H9 (cell line): ENCODE results near the gene NRP1. TPM values are rescaled to one million over a fixed set of nuclear protein-coding genes. Genes with fewer than 3 reads are reported as not detected.

ENCODE experiments used
- DNase-seq: peaks from one replicate; pipeline ENCODE4 v3.0.0-alpha.2; 2017
- H2AFZ ChIP-seq: one replicate; pipeline ENCODE4 v1.6.1; 2013; ENCODE audit warnings: mild to moderate bottlenecking, low read length, control low read depth, moderate library complexity
- H2AK5ac ChIP-seq: 2 replicates; pipeline ENCODE4 v1.6.1; 2013; ENCODE audit warnings: low read length, control low read depth, mixed read lengths; ENCODE audit not compliant: insufficient read length
- H2BK120ac ChIP-seq: one replicate; pipeline ENCODE4 v1.6.1; 2013; ENCODE audit warnings: low read depth, mild to moderate bottlenecking, low read length, control low read depth, inconsistent platforms; ENCODE audit not compliant: poor library complexity, severe bottlenecking
- H2BK12ac ChIP-seq: 2 replicates; pipeline ENCODE4 v1.6.1; 2013; ENCODE audit warnings: low read length, control low read depth, mixed read lengths, low read depth; ENCODE audit not compliant: insufficient read length
- H2BK15ac ChIP-seq: 2 replicates; pipeline ENCODE4 v1.6.1; 2013; ENCODE audit warnings: low read depth, low read length, control low read depth
- H2BK20ac ChIP-seq: one replicate; pipeline ENCODE4 v1.6.1; 2013; ENCODE audit warnings: low read depth, mild to moderate bottlenecking, low read length, control low read depth, inconsistent platforms; ENCODE audit not compliant: poor library complexity, severe bottlenecking
- H2BK5ac ChIP-seq: 2 replicates; pipeline ENCODE4 v1.6.1; 2013; ENCODE audit warnings: low read length, control low read depth, mixed read lengths; ENCODE audit not compliant: insufficient read length
- H3K14ac ChIP-seq: 2 replicates; pipeline ENCODE4 v1.6.1; 2013; ENCODE audit warnings: low read length, control low read depth; ENCODE audit not compliant: insufficient read depth
- H3K18ac ChIP-seq: 2 replicates; pipeline ENCODE4 v1.6.1; 2013; ENCODE audit warnings: low read depth, mild to moderate bottlenecking, mixed read lengths, low read length, control low read depth; ENCODE audit not compliant: insufficient read length
- H3K23ac ChIP-seq: 2 replicates; pipeline ENCODE4 v1.6.1; 2013; ENCODE audit warnings: low read length, control low read depth, mixed read lengths, low read depth; ENCODE audit not compliant: insufficient read length
- H3K23me2 ChIP-seq: 2 replicates; pipeline ENCODE4 v1.6.1; 2013; ENCODE audit warnings: low read depth, mild to moderate bottlenecking, mixed read lengths, low read length, control low read depth; ENCODE audit not compliant: insufficient read length, poor library complexity, severe bottlenecking
- H3K27ac ChIP-seq: 2 replicates; pipeline ENCODE4 v1.5.1; 2013; ENCODE audit warnings: low read length, control low read depth, mixed read lengths, low read depth; ENCODE audit not compliant: insufficient read length
- H3K27me3 ChIP-seq: 2 replicates; pipeline ENCODE4 v1.6.1; 2013; ENCODE audit warnings: low read length, control low read depth, inconsistent platforms; ENCODE audit not compliant: insufficient read depth
- H3K4ac ChIP-seq: 2 replicates; pipeline ENCODE4 v1.6.1; 2013; ENCODE audit warnings: low read depth, mild to moderate bottlenecking, control low read depth, inconsistent platforms, low read length, moderate library complexity
- H3K4me1 ChIP-seq: 2 replicates; pipeline ENCODE4 v1.6.1; 2013; ENCODE audit warnings: low read length, control low read depth, inconsistent platforms; ENCODE audit not compliant: insufficient read depth
- H3K4me2 ChIP-seq: 2 replicates; pipeline ENCODE4 v1.6.1; 2013; ENCODE audit warnings: low read length, control low read depth, mixed read lengths; ENCODE audit not compliant: insufficient read length, insufficient read depth
- H3K56ac ChIP-seq: 2 replicates; pipeline ENCODE4 v1.6.1; 2013; ENCODE audit warnings: low read depth, mild to moderate bottlenecking, mixed read lengths, low read length, control low read depth; ENCODE audit not compliant: insufficient read length
- H3K79me1 ChIP-seq: 2 replicates; pipeline ENCODE4 v1.6.1; 2013; ENCODE audit warnings: low read depth, mild to moderate bottlenecking, moderate library complexity, low read length, control low read depth, inconsistent platforms; ENCODE audit not compliant: insufficient read depth, poor library complexity, severe bottlenecking
- H3K79me2 ChIP-seq: 2 replicates; pipeline ENCODE4 v1.6.1; 2013; ENCODE audit warnings: low read length, control low read depth, inconsistent platforms; ENCODE audit not compliant: insufficient read depth
- H3K9ac ChIP-seq: 2 replicates; pipeline ENCODE4 v1.6.1; 2013; ENCODE audit warnings: low read length, control low read depth, mixed read lengths; ENCODE audit not compliant: insufficient read length; ENCODE audit errors: extremely low read depth
- H3K9me3 ChIP-seq: one replicate; pipeline ENCODE4 v1.6.1; 2013; ENCODE audit warnings: low read depth, low read length, inconsistent platforms; ENCODE audit not compliant: control insufficient read depth
- H3T11ph ChIP-seq: one replicate; pipeline ENCODE4 v1.6.1; 2013; ENCODE audit warnings: mild to moderate bottlenecking, low read length, control low read depth, inconsistent platforms
- H4K20me1 ChIP-seq: one replicate; pipeline ENCODE4 v1.6.1; 2013; ENCODE audit not compliant: control insufficient read depth, insufficient read length, insufficient read depth
- H4K5ac ChIP-seq: 2 replicates; pipeline ENCODE4 v1.6.1; 2013; ENCODE audit warnings: low read depth, mild to moderate bottlenecking, mixed read lengths, low read length, control low read depth; ENCODE audit not compliant: insufficient read length
- H4K8ac ChIP-seq: replicated peaks from 2 replicates; pipeline ENCODE4 v1.6.1; 2013; ENCODE audit warnings: low read length, control low read depth, mixed read lengths, low read depth; ENCODE audit not compliant: insufficient read length
- H4K91ac ChIP-seq: 2 replicates; pipeline ENCODE4 v1.6.1; 2013; ENCODE audit warnings: low read depth, mild to moderate bottlenecking, moderate library complexity, mixed read lengths, low read length, control low read depth; ENCODE audit not compliant: insufficient read length
- H3K27ac Mint-ChIP-seq, 3 experiments: 2 replicates in 2 of 3; 3 replicates in 1 of 3; pipeline ENCODE4 v1.8.0; 2020 to 2021; ENCODE audit warnings: mixed read lengths in 3 of 3, mild to moderate bottlenecking in 1 of 3, moderate library complexity in 1 of 3
- H3K27me3 Mint-ChIP-seq: 2 replicates; pipeline ENCODE4 v1.8.0; 2021; ENCODE audit warnings: low read depth, mild to moderate bottlenecking, moderate library complexity, mixed read lengths
- H3K36me3 Mint-ChIP-seq, 3 experiments: 2 replicates in 2 of 3; 3 replicates in 1 of 3; pipeline ENCODE4 v1.8.0; 2020 to 2021; ENCODE audit warnings: low read depth in 3 of 3, mixed read lengths in 3 of 3; ENCODE audit not compliant: insufficient read depth in 1 of 3
- H3K4me1 Mint-ChIP-seq, 2 experiments: 2 replicates each; pipeline ENCODE4 v1.8.0; 2020; ENCODE audit warnings: mixed read lengths in 2 of 2
- H3K4me3 Mint-ChIP-seq, 2 experiments: 2 replicates in 1 of 2; 3 replicates in 1 of 2; pipeline ENCODE4 v1.8.0; 2020 to 2021; ENCODE audit warnings: mild to moderate bottlenecking in 2 of 2, mixed read lengths in 2 of 2, moderate library complexity in 1 of 2
- H3K9me3 Mint-ChIP-seq, 2 experiments: 2 replicates in 1 of 2; 3 replicates in 1 of 2; pipeline ENCODE4 v1.8.0; 2020; ENCODE audit warnings: mild to moderate bottlenecking in 2 of 2, mixed read lengths in 2 of 2, moderate library complexity in 1 of 2
- WGBS: extraction: QIAGEN DNeasy Blood & Tissue Kit; methylation state at CpG from one replicate; pipeline ENCODE4 v1.1.7; 2013; ENCODE audit warnings: missing lambda C conversion rate, low lambda C conversion rate, mixed read lengths; ENCODE audit not compliant: insufficient read length; ENCODE audit errors: extremely low coverage; 5-methylcytosine and 5-hydroxymethylcytosine counted together
- total RNA-seq: library from RNA; stranded (reverse); gene quantifications from 2 replicates; pipeline ENCODE4 v1.2.1, GENCODE V29; 2021
- TF ChIP-seq, protein P1 (sequence below): fragments of 200-600 bp; sonication (generic); conservative IDR thresholded peaks from 3 replicates; pipeline ENCODE4 v1.8.0; 2021; ENCODE audit warnings: antibody characterized with exemption, mild to moderate bottlenecking

Gene NRP1
- total RNA-seq, 1 experiment from 2014 or later, result 4.6 TPM

DNA sequence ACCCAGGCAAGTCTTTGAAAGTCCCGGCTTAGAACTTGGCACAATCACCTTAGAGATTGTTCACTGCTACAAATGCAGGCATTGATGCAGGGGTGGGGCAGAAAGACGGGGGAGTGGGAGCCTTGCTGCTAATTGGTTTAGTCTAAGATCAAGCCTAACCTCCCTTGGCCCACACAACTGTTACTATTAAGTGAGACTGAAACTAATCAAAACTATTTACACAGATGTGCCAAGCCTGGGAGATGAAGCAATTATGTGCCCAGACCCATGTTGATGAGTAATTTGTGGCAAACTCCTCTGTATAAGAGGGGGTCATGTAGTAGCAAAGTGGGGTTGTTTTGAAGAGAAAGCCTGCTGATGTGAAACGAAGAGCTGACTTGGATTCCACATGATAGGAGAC lies 198.2 kb downstream of the NRP1 start:
- Mint-ChIP-seq H3K27ac (no peak overlapping the region), H3K36me3 (no peaks in the 10 kb centered on the region; a peak in 1 of 7 replicates), H3K9me3 (peaks cover 0 to 2% of the 10 kb centered on the region in 2 experiments; a peak in 2 of 5 replicates), H3K4me1 (peaks cover 2 to 7% of the 10 kb centered on the region in 2 experiments; a peak in 2 of 4 replicates), H3K4me3 (no peak overlapping the region), H3K27me3 (no peaks in the 10 kb centered on the region; the same call in 1 of the 2 replicates)
- Histone ChIP-seq H3K4ac (no peak overlapping the region), H3K79me1 (no peaks in the 10 kb centered on the region), H3T11ph (no peak overlapping the region), H3K56ac (no peak overlapping the region), H3K23me2 (no peaks in the 10 kb centered on the region), H2AFZ (no peak overlapping the region), H2BK120ac (no peak overlapping the region), H2BK5ac (no peak overlapping the region), H3K9me3 (no peaks in the 10 kb centered on the region), H4K91ac (no peak overlapping the region), H3K14ac (no peak overlapping the region), H3K27me3 (no peaks in the 10 kb centered on the region), H2BK12ac (no peak overlapping the region), H4K5ac (no peak overlapping the region), H3K79me2 (no peaks in the 10 kb centered on the region), H3K9ac (no peak overlapping the region), H2BK20ac (no peak overlapping the region), H3K27ac (no peak overlapping the region), H3K23ac (no peak overlapping the region), H2BK15ac (no peak overlapping the region), H4K20me1 (no peaks in the 10 kb centered on the region), H2AK5ac (no peak overlapping the region), H3K18ac (no peak overlapping the region), H3K4me2 (no peak overlapping the region), H3K4me1 (no peaks in the 10 kb centered on the region), H4K8ac (no peak overlapping the region)
- no CpG with 5 or more reads among the region's 3 CpGs for WGBS
- DNase-seq, result no peak
- TF ChIP-seq, protein P1, sequence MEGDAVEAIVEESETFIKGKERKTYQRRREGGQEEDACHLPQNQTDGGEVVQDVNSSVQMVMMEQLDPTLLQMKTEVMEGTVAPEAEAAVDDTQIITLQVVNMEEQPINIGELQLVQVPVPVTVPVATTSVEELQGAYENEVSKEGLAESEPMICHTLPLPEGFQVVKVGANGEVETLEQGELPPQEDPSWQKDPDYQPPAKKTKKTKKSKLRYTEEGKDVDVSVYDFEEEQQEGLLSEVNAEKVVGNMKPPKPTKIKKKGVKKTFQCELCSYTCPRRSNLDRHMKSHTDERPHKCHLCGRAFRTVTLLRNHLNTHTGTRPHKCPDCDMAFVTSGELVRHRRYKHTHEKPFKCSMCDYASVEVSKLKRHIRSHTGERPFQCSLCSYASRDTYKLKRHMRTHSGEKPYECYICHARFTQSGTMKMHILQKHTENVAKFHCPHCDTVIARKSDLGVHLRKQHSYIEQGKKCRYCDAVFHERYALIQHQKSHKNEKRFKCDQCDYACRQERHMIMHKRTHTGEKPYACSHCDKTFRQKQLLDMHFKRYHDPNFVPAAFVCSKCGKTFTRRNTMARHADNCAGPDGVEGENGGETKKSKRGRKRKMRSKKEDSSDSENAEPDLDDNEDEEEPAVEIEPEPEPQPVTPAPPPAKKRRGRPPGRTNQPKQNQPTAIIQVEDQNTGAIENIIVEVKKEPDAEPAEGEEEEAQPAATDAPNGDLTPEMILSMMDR, result no peak
